ENCODE results near the gene EPHB2.

The EPHB2 gene

DNA sequence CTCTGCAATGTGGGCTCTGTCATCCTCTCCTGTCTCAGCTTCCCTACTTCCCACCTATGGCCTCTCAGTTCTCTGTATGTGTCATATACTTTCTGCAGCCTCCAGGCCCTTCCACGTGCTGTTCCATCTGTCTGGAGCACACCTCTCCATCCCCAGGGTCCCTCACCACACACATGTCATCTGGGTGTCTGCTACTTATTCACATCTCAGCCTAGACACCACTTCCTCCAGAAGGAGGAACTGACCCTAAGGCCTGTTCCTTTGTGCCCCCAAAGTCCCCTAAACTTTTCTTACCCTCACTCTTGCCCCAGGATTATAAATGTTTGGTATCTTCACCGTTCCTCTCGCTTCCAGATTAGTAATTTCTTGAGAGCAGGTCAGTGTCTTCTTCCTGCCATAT, 251.9 kb downstream of the EPHB2 start:
- no peak for DNase-seq

DNA sequence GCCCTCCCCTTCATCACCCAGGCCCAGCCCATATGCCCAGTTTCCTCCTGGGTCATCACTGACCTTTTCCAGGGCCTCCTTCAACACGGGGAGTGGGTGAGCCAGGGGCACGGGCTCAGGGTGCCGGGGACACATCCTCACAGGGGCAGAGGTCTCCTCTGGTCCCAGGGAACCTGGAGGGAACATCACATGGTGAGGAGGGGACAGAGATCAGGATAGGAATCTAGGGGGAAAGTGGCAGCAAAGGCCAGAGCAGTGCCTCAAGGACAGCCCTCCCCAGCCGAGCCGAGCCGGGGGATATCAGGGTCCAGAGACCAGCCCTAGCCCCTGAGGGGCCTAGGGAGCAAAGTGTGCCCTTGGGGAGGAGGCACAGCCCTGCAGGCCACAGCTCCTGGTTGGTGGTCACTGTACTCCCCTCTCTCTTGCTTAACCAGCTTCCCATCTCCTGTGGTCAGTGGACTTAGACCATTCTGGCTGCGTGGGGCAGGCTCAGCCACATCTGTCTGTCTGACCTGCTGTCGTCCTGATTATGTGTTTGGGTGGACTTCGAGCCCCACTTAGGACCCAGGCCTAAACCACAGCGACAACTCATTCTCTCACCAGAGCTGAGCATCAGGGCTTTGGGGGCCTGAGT, 252.5 kb downstream of the EPHB2 start:
- no peak for DNase-seq

DNA sequence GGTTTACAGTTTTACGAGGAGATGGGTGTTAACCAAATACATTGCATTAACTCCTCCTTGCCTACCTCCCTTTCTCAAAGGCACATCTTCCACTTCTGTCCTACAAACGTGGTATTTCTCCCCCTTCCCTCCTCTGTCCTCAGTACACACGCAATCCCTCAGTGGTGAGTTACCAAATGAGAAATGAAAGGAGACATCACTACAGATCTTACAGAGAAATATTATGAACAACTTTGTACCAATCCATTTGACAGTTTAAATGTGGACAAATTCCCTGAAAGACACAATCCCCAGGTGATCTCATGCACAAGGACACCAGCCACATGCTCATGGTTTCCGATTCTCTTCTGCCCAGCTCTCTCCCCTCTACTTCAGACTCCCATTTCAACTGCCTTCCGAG, 255.7 kb downstream of the EPHB2 start:
- DNase-seq: no peak

DNA sequence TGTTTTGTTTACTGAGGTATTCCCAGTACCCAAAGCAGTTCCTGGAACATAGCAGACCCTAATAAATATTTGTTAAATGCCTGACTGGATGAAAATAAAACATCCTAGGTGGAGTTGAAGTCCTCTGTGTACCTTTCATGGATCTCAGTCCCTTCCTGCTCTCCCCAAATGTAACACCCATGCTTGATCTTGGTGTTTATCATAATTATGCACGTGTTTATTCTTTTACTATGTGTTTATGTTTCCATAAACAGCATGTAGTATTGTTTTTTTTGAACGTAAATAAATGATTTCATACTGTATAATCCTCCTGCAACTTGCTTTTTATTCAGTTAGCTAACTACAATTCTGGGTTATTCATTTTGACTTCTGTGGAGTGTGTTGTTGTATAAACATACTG, 257.2 kb downstream of the EPHB2 start:
- no peak for DNase-seq

DNA sequence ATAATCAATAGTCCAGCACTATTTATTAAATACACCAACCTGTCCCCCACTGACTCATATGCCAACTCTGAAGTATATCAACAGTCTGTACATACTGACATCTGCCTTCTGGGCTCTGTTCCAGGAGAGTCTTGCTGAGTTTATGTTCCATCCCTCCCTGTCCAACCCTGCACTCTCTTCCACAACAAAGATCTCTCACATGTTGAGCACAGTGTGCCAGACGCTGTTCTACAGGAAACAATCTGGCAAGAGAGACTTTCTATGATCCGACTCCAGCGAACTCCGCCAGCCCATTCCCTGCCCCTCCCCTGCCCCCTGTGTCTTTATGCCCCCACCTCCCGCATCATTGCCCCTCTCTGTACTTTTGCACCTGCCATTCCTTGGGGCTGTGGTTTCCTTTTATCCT, 258.7 kb downstream of the EPHB2 start:
- no peak for DNase-seq

DNA sequence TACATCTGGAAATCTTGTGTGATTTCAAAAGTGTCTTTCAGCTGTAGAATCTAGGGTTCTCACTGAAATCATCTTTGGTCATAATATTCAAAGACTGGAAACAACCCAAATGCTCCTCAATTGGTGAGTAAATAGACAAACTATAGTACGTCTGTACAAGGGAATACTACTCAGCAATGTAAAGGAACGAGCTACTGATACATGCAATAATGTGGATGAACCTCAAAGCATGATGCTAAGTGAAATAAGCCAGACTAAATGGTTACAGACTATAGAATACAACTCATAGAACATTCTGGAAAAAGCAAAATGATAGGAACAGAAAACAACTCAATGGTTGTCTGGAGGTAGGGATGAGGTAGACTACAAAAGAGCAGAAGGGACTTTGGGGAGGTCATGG, 259.5 kb downstream of the EPHB2 start:
- DNase-seq: no peak
